Fibroblast of skin of right biceps (primary cell): ENCODE data around the gene LAPTM4A.
A peak's percentile ranks its signal among the peaks of the same experiment; 100 is the strongest.
"Not testable (repeated sequence)": the region's sequence is repeated elsewhere in the genome, so short reads cannot be mapped to it uniquely, and the experiment has no call there.

Source experiments
- DNase-seq: peaks from one replicate; pipeline ENCODE4 v3.0.0-alpha.2; 2013

The LAPTM4A gene

GRCh38 chr2:20074901-20075300 is 23.5 kb upstream of the LAPTM4A start:
- DNase-seq: no peak

DNA sequence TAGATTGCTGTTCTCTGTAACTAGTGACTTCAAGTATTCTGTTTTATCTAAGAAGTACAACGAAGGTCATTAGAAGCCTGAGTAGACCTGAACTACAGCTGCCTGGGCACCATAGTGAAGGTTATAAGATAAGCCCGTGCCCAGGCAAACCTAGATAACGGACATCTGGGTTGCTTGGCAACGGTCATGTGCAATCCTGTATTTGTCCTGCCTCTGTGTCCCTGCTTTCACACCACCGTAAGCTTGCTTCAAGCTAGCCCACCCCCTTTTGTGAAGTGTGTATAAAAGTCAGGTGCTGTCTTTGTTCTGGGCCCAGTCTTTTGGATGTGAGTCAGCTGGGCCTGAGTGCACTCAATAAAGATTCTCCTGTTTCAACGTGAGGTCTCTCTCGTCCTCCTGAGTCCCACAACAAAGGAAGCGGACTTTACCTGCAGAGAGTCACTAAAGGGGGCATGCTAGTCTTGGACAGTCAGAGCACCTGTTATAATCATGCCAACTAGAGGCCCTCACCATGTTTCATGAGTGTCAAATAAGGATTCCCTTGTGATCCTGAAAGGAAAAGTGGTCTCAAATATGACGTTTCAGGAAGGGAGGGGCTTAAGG is 22.7 kb upstream of the LAPTM4A start:
- DNase-seq: not testable (repeated sequence)

DNA sequence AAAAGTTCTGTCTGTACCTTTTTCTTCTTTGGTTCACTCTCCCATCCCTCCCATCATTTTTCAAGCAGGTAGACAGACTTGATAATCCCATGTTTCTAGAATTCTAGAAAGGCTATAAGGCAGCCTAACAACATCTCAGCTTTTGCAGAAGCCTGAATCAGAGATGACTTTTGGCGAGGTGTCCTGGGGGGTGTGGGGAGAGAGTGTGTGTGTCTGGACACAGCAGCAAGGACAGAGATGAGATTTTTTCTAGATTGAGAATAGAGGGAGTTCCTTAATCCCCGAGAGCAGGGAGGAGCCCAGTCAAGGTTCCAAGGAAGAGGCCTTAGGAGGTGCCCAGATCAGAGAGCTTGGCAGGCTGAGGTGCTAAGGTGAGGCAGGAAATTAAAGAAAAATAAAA is 22.0 kb upstream of the LAPTM4A start:
- no peak for DNase-seq

GRCh38 chr2:20072436-20073158 is 21.2 kb upstream of the LAPTM4A start:
- no peak for DNase-seq

DNA sequence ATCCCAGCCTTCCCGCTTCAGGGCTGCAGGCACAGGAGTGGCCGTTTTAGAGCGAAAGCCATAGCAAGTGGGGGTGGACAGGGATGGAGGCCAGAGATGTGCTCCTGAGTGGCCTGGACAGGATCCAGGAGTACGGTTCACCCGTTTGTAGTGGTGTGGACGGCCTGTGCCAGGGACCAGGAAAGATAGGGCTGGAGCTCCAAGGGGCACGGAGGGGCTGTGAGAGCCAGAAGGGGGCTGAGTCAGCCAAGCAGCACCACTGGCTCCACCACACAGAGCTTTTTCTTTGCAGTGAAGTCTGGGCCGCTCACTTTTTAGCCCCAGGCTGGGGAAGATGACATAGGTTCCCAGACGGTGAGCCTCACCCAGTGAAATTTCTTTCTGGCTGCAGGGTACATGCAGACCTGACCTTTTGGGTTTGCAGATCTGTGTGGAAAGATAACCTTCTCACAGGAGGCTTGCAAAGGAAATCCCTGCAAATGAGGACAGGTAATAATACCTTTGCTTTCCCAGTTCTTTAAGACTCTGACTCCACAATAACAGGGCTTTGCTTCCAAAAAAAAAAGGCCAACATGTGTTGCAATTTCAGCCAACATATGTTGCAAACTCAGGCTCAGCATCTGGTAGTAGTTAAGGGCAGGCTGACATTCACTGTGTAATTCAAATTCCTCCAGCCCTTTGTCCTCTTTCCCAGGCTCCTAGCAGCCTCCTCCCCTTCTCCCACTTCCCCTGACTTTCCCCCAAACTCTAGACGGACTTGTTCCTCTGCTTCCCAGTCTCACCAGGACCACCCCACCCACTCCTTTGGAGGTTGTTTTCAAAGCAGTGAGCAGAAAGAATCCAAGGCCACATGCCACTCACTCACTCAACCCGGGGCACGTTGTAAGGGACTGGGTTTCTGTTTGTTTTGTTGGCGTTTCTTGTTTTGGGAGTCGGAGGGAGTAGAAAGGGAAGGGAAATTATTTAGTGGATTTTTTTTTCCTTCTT is 20.3 kb upstream of the LAPTM4A start:
- peak; percentile 97 for DNase-seq

DNA sequence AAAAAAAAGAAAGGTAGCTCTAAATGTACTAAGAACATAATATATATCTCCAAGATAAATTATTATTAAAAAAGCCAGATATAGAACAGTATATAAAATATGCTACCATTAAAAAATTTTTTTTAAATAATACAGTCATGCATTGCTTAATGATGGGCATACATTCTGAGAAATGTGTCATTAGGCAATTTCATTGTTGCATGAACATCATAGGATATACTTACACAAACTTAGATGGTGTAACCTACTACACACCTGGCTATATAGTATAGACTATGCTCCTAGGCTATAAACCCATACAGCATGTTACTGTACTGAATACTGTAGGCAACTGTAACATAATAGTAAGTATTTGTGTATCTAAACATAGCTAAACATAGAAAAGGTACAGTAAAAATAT is 18.3 kb upstream of the LAPTM4A start:
- no peak for DNase-seq

GRCh38 chr2:20067992-20068584 is 16.7 kb upstream of the LAPTM4A start:
- peak; percentile 98 for DNase-seq

DNA sequence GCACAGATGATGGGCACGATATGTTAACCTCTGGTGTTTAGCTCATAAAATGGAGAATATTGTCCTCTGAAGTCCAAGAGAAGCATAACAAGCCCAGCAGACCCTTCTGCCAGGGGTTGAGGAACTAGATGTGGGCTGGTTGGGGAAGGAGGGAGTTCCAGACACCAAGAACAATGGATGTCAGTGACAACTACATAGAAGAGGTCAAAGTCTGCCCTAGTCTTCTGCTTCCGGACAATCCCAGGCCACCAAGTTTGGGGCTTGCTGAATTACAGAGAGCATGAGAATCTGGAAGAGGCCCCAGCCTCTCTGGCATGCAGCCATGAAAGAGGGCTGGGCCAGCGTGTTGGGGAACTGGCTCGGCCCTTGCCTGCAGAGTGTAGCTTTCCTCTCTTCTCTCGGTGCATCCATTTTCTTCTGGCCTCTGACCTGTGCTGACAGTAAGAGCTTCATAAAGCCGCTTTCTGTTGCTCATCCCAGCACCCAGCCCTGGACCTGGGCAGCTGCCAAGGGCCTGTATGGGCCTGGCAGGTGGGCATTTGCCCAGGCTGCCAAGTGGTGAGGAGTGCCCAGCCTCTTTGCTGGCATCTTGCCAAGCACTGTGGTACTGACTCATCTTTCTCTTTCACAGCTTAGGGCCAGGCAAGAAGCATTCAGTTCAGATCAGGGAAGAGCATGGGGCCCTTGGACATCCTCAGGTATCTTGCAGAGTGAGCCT is 14.6 kb upstream of the LAPTM4A start:
- peak; percentile 53 for DNase-seq

GRCh38 chr2:20064841-20065240 is 13.4 kb upstream of the LAPTM4A start:
- DNase-seq: no peak

DNA sequence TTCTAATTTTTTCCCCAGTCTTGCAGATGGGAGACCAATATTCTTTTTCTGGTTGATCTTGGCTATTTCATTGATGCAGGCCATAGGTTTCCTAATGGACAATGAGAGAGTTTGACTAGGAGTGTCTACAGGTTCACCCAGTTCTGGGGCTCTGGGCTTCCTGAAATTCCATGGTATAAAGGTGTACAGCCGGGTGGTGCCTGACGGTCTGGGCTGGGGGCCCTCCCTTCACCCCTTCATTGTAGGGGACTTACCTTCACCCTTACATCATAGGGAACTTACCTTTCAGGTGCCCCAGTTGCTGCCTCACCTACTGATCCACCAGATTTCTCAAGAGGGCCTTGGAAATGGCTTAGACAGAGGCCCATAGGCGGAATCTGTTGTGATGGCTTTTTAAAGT is 13.0 kb upstream of the LAPTM4A start:
- DNase-seq: no peak

DNA sequence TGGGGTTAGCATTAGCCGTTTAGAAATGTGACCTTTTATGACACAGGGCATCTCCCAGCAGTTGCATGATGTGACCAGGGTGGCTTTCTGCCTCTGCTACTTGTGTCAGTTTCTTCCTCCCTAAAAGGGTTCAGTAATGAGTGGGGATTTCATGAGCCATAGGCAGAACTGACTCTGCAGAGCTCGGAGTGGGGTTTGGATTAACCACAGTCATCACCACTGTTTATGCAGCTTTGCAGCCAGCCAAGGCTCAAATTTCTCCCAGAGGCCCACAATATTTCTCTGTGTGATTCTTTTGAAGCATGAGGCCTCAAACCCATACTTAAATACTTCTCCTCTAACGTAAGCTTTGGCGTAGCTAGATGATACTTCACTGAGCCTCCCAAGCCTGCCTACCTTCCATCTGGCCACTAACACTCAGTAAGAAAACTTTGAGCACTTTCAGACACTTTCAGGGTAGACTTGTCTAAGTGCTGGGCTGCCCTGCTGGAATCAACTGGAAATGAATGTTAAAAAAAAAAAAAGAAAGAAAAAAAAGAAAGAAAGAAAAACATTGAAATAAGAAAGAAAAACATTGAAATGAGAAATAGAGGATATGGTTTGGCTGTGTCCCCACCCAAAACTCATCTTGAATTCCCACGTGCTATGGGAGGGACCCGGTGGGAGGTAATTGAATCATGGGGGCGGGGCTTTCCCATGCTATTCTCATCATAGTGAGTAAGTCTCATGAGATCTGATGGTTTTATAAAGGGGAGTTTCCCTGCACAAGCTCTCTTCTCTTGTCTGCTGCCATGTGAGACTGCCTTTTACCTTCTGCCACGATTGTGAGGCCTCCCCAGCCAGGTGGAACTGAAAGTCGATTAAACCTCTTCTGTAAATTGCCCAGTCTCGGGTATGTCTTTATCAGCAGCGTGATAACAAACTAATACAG is 11.5 kb upstream of the LAPTM4A start:
- peak; percentile 95 for DNase-seq

GRCh38 chr2:20061940-20062339 is 10.5 kb upstream of the LAPTM4A start:
- no peak for DNase-seq

GRCh38 chr2:20061476-20061875 is 10.0 kb upstream of the LAPTM4A start:
- DNase-seq: peak; percentile 71

GRCh38 chr2:20060106-20060505 is 8.7 kb upstream of the LAPTM4A start:
- DNase-seq: no peak

DNA sequence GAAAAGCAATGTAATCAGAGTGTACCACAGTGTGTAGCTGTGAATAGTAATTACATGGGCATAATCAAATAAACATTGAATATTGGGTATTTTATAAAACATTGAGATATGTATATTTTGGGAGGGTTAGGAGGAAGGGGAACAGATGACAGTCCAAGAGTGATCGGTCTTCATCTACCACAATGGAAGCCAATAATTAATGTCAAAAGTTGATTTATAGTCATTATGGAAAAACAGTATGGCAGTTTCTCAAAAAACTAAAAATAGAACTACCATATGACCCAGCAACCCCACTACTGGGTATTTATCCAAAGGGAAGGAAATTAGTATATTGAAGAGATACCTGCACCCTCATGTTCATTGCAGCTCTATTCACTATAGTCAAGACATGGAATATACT is 5.8 kb upstream of the LAPTM4A start:
- no peak for DNase-seq

GRCh38 chr2:20054931-20055330 is 3.5 kb upstream of the LAPTM4A start:
- no peak for DNase-seq

GRCh38 chr2:20054119-20054518 is 2.7 kb upstream of the LAPTM4A start:
- DNase-seq: no peak

GRCh38 chr2:20052861-20053281 is 1.4 kb upstream of the LAPTM4A start:
- DNase-seq: peak; percentile 79

- DNase-seq: peak; percentile 31
Measured at GRCh38 chr2:20052229-20052851, 912 bp upstream of the LAPTM4A start.

DNA sequence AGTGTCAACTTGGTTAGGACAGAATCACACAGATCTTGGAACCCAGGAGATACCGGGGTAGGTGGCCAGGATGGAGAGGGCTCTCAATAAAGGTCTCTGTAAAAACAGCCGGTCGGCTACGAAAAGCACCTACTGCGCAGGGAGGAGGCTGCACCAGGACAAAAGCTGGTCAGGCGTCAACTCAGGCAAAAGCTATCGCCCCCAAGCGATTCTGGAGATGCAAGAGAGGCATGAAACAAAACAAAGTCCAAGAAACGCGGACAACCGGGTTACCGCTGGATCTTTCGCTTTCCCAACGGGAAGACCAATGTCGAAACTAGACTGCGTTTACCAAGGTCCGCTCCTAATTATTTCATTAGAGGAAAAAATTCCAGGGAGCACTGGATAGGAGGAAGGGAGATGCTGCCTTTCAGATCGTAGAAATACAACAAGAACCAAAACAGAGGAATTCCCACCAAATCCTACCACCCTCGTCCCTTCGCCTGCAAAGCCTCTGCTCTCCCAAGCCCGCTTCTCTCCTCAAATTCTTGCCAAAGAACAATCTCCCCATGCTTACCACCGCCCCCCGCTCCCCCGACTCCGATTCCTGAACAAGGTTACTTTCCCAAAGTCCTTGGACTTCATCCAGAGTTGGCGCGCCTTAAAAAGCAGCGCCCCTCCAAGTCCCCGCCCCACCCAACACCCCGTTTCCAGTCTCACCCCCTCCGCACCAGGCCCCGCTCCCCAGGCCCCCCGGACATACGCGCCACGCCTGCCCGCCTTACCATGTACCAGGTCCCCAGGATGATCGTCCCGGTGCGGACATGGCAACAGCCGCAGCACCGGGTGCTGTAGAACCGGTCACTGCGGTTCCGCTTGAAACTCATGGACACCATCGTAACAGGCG is 539 bp downstream of the LAPTM4A start:
- DNase-seq: peak; percentile 68
